GM12878 (cell line): ENCODE measurements around the gene ITM2C. TPM values are rescaled to one million over a fixed set of nuclear protein-coding genes. Genes with fewer than 3 reads are reported as not detected.

Source experiments
- BRCA1 ChIP-seq: IDR thresholded peaks from 2 replicates; pipeline ENCODE4 v1.6.1; 2011; ENCODE audit warnings: low read depth, low read length, improper control_type of control experiment
- CREM ChIP-seq: IDR thresholded peaks from 2 replicates; pipeline ENCODE4 v1.6.1; 2014; ENCODE audit warnings: antibody characterized with exemption, low read depth
- CUX1 ChIP-seq: IDR thresholded peaks from 2 replicates; pipeline ENCODE4 v1.6.1; 2012; ENCODE audit warnings: improper control_type of control experiment, low read depth, low read length; ENCODE audit not compliant: insufficient replicate concordance
- EED ChIP-seq: sonication (generic); IDR thresholded peaks from 2 replicates; pipeline ENCODE4 v1.6.1; 2016; ENCODE audit warnings: antibody characterized with exemption, low read depth
- MYB ChIP-seq: fragments of 150-350 bp; IDR thresholded peaks from 2 replicates; pipeline ENCODE4 v1.6.1; 2014; ENCODE audit warnings: mild to moderate bottlenecking, low read depth, low read length, borderline replicate concordance
- NFXL1 ChIP-seq: fragments of 450-650 bp; IDR thresholded peaks from 2 replicates; pipeline ENCODE4 v1.6.1; 2017; ENCODE audit warnings: antibody characterized with exemption, mild to moderate bottlenecking, borderline replicate concordance
- SIN3A ChIP-seq: IDR thresholded peaks from 2 replicates; pipeline ENCODE4 v1.6.1; 2012; ENCODE audit warnings: low read depth, low read length, improper control_type of control experiment
- SRF ChIP-seq, 2 experiments: IDR thresholded peaks; 2 replicates each; pipeline ENCODE4 v1.6.1; 2011; ENCODE audit warnings: low read depth in 2 of 2, low read length in 2 of 2, mild to moderate bottlenecking in 1 of 2, moderate library complexity in 1 of 2
- TCF12 ChIP-seq: IDR thresholded peaks from 2 replicates; pipeline ENCODE4 v1.6.1; 2011; ENCODE audit warnings: low read depth, mild to moderate bottlenecking, low read length
- TCF3 ChIP-seq: IDR thresholded peaks from 2 replicates; pipeline ENCODE4 v1.6.1; 2012; ENCODE audit warnings: low read depth, mild to moderate bottlenecking, low read length, borderline replicate concordance; ENCODE audit not compliant: insufficient read depth
- ZNF24 ChIP-seq: fragments of 450-650 bp; IDR thresholded peaks from 2 replicates; pipeline ENCODE4 v1.6.1; 2017; ENCODE audit warnings: antibody characterized with exemption, mild to moderate bottlenecking
- ZSCAN29 ChIP-seq: fragments of 450-650 bp; IDR thresholded peaks from 2 replicates; pipeline ENCODE4 v1.6.1; 2017; ENCODE audit warnings: mild to moderate bottlenecking, moderate library complexity
- polyA plus RNA-seq, 11 experiments: library from polyadenylated mRNA; depleted of rRNA in 4 of 11; unstranded in 6 of 11; stranded (reverse) in 5 of 11; fragments of >200 nt; fragmentation: Nextera tagmentation in 4 of 11; fragmentation: Illumina TruSeq in 1 of 11; extraction: Ambion mirVana in 4 of 11; extraction: Trizol in 1 of 11; gene quantifications; 1 replicate in 1 of 11; 2 replicates in 10 of 11; pipeline versions ENCODE4 v1.2.1 to v1.2.3, GENCODE V29; 2011 to 2016; ENCODE audit warnings: inconsistent platforms in 2 of 11, missing spikeins in 2 of 11, low read depth in 1 of 11
- total RNA-seq, 4 experiments: library from RNA; depleted of rRNA in 3 of 4; stranded (reverse); fragments of >200 nt in 3 of 4; fragmentation: Illumina TruSeq in 1 of 4; extraction: Trizol in 1 of 4; gene quantifications; 2 replicates each; pipeline versions ENCODE4 v1.2.1 to v1.2.3, GENCODE V29; 2013 to 2021
- TF ChIP-seq, protein P1 (sequence below): fragments of 150-350 bp; IDR thresholded peaks from 2 replicates; pipeline ENCODE4 v1.6.1; 2014; ENCODE audit warnings: mild to moderate bottlenecking, low read depth, low read length
- TF ChIP-seq, protein P2 (sequence below): fragments of 450-650 bp; IDR thresholded peaks from 2 replicates; pipeline ENCODE4 v1.6.1; 2017; ENCODE audit warnings: mild to moderate bottlenecking, moderate library complexity

Gene ITM2C
- total and polyA plus RNA-seq, 10 of the 15 experiments (the other 5 are each of a cell fraction or from before 2014, with no cell fraction given), result 5.4 to 195 (median 149) TPM

GRCh38 chr2:230924470-230925341 is 60.0 kb downstream of the ITM2C start, which contains the start of gene GPR55 (continued):
- TF ChIP-seq, protein P1, sequence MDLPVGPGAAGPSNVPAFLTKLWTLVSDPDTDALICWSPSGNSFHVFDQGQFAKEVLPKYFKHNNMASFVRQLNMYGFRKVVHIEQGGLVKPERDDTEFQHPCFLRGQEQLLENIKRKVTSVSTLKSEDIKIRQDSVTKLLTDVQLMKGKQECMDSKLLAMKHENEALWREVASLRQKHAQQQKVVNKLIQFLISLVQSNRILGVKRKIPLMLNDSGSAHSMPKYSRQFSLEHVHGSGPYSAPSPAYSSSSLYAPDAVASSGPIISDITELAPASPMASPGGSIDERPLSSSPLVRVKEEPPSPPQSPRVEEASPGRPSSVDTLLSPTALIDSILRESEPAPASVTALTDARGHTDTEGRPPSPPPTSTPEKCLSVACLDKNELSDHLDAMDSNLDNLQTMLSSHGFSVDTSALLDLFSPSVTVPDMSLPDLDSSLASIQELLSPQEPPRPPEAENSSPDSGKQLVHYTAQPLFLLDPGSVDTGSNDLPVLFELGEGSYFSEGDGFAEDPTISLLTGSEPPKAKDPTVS, result peak; percentile 37; the same call in 1 of the 2 replicates
- TF ChIP-seq EED, result peak; percentile 91
- peak; percentile 57 for TF ChIP-seq CUX1
- TF ChIP-seq SIN3A, result no peak
- no peak for TF ChIP-seq MYB
- TF ChIP-seq, protein P2, sequence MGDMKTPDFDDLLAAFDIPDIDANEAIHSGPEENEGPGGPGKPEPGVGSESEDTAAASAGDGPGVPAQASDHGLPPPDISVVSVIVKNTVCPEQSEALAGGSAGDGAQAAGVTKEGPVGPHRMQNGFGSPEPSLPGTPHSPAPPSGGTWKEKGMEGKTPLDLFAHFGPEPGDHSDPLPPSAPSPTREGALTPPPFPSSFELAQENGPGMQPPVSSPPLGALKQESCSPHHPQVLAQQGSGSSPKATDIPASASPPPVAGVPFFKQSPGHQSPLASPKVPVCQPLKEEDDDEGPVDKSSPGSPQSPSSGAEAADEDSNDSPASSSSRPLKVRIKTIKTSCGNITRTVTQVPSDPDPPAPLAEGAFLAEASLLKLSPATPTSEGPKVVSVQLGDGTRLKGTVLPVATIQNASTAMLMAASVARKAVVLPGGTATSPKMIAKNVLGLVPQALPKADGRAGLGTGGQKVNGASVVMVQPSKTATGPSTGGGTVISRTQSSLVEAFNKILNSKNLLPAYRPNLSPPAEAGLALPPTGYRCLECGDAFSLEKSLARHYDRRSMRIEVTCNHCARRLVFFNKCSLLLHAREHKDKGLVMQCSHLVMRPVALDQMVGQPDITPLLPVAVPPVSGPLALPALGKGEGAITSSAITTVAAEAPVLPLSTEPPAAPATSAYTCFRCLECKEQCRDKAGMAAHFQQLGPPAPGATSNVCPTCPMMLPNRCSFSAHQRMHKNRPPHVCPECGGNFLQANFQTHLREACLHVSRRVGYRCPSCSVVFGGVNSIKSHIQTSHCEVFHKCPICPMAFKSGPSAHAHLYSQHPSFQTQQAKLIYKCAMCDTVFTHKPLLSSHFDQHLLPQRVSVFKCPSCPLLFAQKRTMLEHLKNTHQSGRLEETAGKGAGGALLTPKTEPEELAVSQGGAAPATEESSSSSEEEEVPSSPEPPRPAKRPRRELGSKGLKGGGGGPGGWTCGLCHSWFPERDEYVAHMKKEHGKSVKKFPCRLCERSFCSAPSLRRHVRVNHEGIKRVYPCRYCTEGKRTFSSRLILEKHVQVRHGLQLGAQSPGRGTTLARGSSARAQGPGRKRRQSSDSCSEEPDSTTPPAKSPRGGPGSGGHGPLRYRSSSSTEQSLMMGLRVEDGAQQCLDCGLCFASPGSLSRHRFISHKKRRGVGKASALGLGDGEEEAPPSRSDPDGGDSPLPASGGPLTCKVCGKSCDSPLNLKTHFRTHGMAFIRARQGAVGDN, result peak; percentile 12; the same call in 1 of the 2 replicates
- no peak for TF ChIP-seq ZNF24
- TF ChIP-seq NFXL1, result no peak
- peak; percentile 77; the same call in 1 of the 2 replicates for TF ChIP-seq TCF12
- 0 out of 4 replicates have a peak, but pooled peaks of 1 of the 2 experiments have one; percentile 22 for TF ChIP-seq SRF (IDR thresholded peaks at IDR 0.05; ENCODE audit: low read depth in 2 of 2, low read length in 2 of 2)
- TF ChIP-seq CREM, result peak; percentile 73
- TF ChIP-seq BRCA1, result no peak
- TF ChIP-seq ZSCAN29, result no peak
- TF ChIP-seq TCF3, result peak; percentile 90
